Mesenchymal stem cell (in vitro differentiated cells and primary cell): ENCODE data around the gene ZC3H7A.

Experiments used
- DNase-seq: peaks from one replicate; pipeline ENCODE4 v3.0.0-alpha.2; 2013
- H2AFZ ChIP-seq: one replicate; pipeline ENCODE4 v1.6.1; 2013; ENCODE audit warnings: low read depth, mild to moderate bottlenecking, control low read depth, inconsistent platforms, low read length, moderate library complexity
- H2AK5ac ChIP-seq: 2 replicates; pipeline ENCODE4 v1.6.1; 2013; ENCODE audit warnings: low read length, moderate library complexity, mild to moderate bottlenecking, inconsistent platforms; ENCODE audit not compliant: severe bottlenecking
- H2BK120ac ChIP-seq: one replicate; pipeline ENCODE4 v1.6.1; 2013; ENCODE audit warnings: low read depth, mild to moderate bottlenecking, inconsistent platforms, low read length, moderate library complexity
- H2BK12ac ChIP-seq, 2 experiments: one replicate each; pipeline ENCODE4 v1.6.1; 2013; ENCODE audit warnings: inconsistent platforms in 2 of 2, low read length in 2 of 2, mild to moderate bottlenecking in 2 of 2, moderate library complexity in 2 of 2, control low read depth in 1 of 2
- H2BK15ac ChIP-seq: one replicate; pipeline ENCODE4 v1.6.1; 2013; ENCODE audit warnings: mild to moderate bottlenecking, low read depth, inconsistent platforms; ENCODE audit not compliant: poor library complexity, severe bottlenecking
- H2BK5ac ChIP-seq: 2 replicates; pipeline ENCODE4 v1.6.1; 2013; ENCODE audit warnings: low read depth, mild to moderate bottlenecking, low read length, control low read depth, inconsistent platforms; ENCODE audit not compliant: poor library complexity, severe bottlenecking
- H3K14ac ChIP-seq, 2 experiments: one replicate each; pipeline ENCODE4 v1.6.1; 2013; ENCODE audit warnings: inconsistent platforms in 2 of 2, low read length in 2 of 2, control low read depth in 1 of 2, mild to moderate bottlenecking in 1 of 2, moderate library complexity in 1 of 2
- H3K18ac ChIP-seq, 2 experiments: one replicate each; pipeline ENCODE4 v1.6.1; 2013; ENCODE audit warnings: inconsistent platforms in 2 of 2, low read length in 2 of 2, control low read depth in 1 of 2, low read depth in 1 of 2, mild to moderate bottlenecking in 1 of 2
- H3K23ac ChIP-seq, 2 experiments: one replicate each; pipeline ENCODE4 v1.6.1; 2013; ENCODE audit warnings: inconsistent platforms in 2 of 2, low read length in 2 of 2, mild to moderate bottlenecking in 2 of 2, moderate library complexity in 2 of 2, control low read depth in 1 of 2
- H3K27ac ChIP-seq: 2 replicates; pipeline ENCODE4 v1.5.1; 2013; ENCODE audit warnings: mild to moderate bottlenecking, moderate library complexity, low read length, control low read depth, inconsistent platforms; ENCODE audit not compliant: poor library complexity, severe bottlenecking
- H3K27me3 ChIP-seq, 2 experiments: 2 replicates each; pipeline versions ENCODE4 v1.6.1 to v1.7.0; 2013; ENCODE audit warnings: low read length in 2 of 2, mild to moderate bottlenecking in 2 of 2, moderate library complexity in 2 of 2, control low read depth in 1 of 2, inconsistent platforms in 1 of 2; ENCODE audit not compliant: control insufficient read depth in 1 of 2, insufficient read depth in 1 of 2
- H3K36me3 ChIP-seq, 2 experiments: 2 replicates each; pipeline versions ENCODE4 v1.6.1 to v1.7.0; 2013; ENCODE audit warnings: low read length in 2 of 2, control low read depth in 1 of 2, inconsistent platforms in 1 of 2, low read depth in 1 of 2, mild to moderate bottlenecking in 1 of 2; ENCODE audit not compliant: insufficient read depth in 2 of 2, control insufficient read depth in 1 of 2
- H3K4ac ChIP-seq, 2 experiments: one replicate each; pipeline ENCODE4 v1.6.1; 2013; ENCODE audit warnings: inconsistent platforms in 2 of 2, low read length in 2 of 2, mild to moderate bottlenecking in 2 of 2, moderate library complexity in 2 of 2, control low read depth in 1 of 2, low read depth in 1 of 2
- H3K4me1 ChIP-seq: 2 replicates; pipeline ENCODE4 v1.6.1; 2013; ENCODE audit warnings: low read depth, low read length, control low read depth; ENCODE audit not compliant: control insufficient read depth, insufficient read depth
- H3K4me2 ChIP-seq: 2 replicates; pipeline ENCODE4 v1.6.1; 2013; ENCODE audit warnings: low read length, mild to moderate bottlenecking, inconsistent platforms; ENCODE audit not compliant: poor library complexity, severe bottlenecking
- H3K4me3 ChIP-seq, 2 experiments: 2 replicates each; pipeline versions ENCODE4 v1.5.1 to v1.7.0; 2013; ENCODE audit warnings: low read length in 2 of 2, mild to moderate bottlenecking in 2 of 2, control low read depth in 1 of 2, low read depth in 1 of 2; ENCODE audit not compliant: insufficient read depth in 1 of 2
- H3K79me1 ChIP-seq: replicated peaks from 2 replicates; pipeline ENCODE4 v1.6.1; 2013; ENCODE audit warnings: mild to moderate bottlenecking, control low read depth, low read length, inconsistent platforms; ENCODE audit not compliant: poor library complexity, severe bottlenecking
- H3K9ac ChIP-seq: 2 replicates; pipeline ENCODE4 v1.7.0; 2013; ENCODE audit warnings: mild to moderate bottlenecking, low read length, moderate library complexity
- H3K9me3 ChIP-seq: 2 replicates; pipeline ENCODE4 v1.7.0; 2013; ENCODE audit warnings: mild to moderate bottlenecking, low read length; ENCODE audit not compliant: control insufficient read depth
- H4K8ac ChIP-seq: one replicate; pipeline ENCODE4 v1.6.1; 2013; ENCODE audit warnings: inconsistent platforms, mild to moderate bottlenecking, low read length, moderate library complexity
- H4K91ac ChIP-seq: one replicate; pipeline ENCODE4 v1.6.1; 2013; ENCODE audit warnings: mild to moderate bottlenecking, low read length, inconsistent platforms
- WGBS: methylation state at CpG from one replicate; pipeline ENCODE4 v1.1.7; 2013; ENCODE audit warnings: mixed read lengths; 5-methylcytosine and 5-hydroxymethylcytosine counted together

ZC3H7A gene

GRCh38 chr16:11725457-11725856 is 71.6 kb downstream of the ZC3H7A start:
- Histone ChIP-seq H3K4me3 (no peak overlapping the region), H3K9ac (no peak overlapping the region), H2BK5ac (no peak overlapping the region), H3K14ac (no peak overlapping the region), H3K9me3 (no peaks in the 10 kb centered on the region), H3K27me3 (no peaks in the 10 kb centered on the region), H3K4me2 (no peak overlapping the region), H3K36me3 (peaks cover 14 to 78% of the 10 kb centered on the region in 2 experiments), H3K23ac (no peak overlapping the region), H4K91ac (no peak overlapping the region), H2BK120ac (no peak overlapping the region), H3K79me1 (peaks cover 18% of the 10 kb centered on the region), H3K4me1 (peaks cover 6% of the 10 kb centered on the region), H2AFZ (no peak overlapping the region), H2BK15ac (no peak overlapping the region), H2AK5ac (no peak overlapping the region), H2BK12ac (no peak overlapping the region), H4K8ac (no peak overlapping the region), H3K18ac (no peak overlapping the region), H3K4ac (no peak overlapping the region), H3K27ac (peak overlapping the region; percentile 92)
- WGBS: 100% methylated on average over 1 of the region's 1 CpG
- peak; percentile 30 for DNase-seq

GRCh38 chr16:11722468-11722808 is 74.6 kb downstream of the ZC3H7A start:
- no peak overlapping the region for H2BK120ac ChIP-seq
- no peak overlapping the region for H2BK12ac ChIP-seq
- WGBS: 98% methylated on average over 2 of the region's 3 CpGs
- no peak overlapping the region for H2AFZ ChIP-seq
- peaks cover 15 to 72% of the 10 kb centered on the region in 2 experiments for H3K36me3 ChIP-seq
- H3K4me3 ChIP-seq: no peak overlapping the region
- H3K14ac ChIP-seq: no peak overlapping the region
- H3K4ac ChIP-seq: no peak overlapping the region
- DNase-seq: no peak
- peaks cover 14% of the 10 kb centered on the region for H3K79me1 ChIP-seq
- no peak overlapping the region for H2AK5ac ChIP-seq
- peaks cover 6% of the 10 kb centered on the region for H3K4me1 ChIP-seq
- no peak overlapping the region for H3K9ac ChIP-seq
- no peak overlapping the region for H2BK15ac ChIP-seq
- H3K18ac ChIP-seq: no peak overlapping the region
- no peaks in the 10 kb centered on the region for H3K9me3 ChIP-seq
- H4K8ac ChIP-seq: no peak overlapping the region
- H3K27ac ChIP-seq: no peak overlapping the region
- H2BK5ac ChIP-seq: no peak overlapping the region
- H3K27me3 ChIP-seq: no peaks in the 10 kb centered on the region
- H3K4me2 ChIP-seq: no peak overlapping the region
- H4K91ac ChIP-seq: no peak overlapping the region
- no peak overlapping the region for H3K23ac ChIP-seq

GRCh38 chr16:11721781-11722467 is 75.1 kb downstream of the ZC3H7A start:
- H2AK5ac ChIP-seq: no peak overlapping the region
- H3K4me3 ChIP-seq: no peak overlapping the region
- H3K18ac ChIP-seq: no peak overlapping the region
- no peak overlapping the region for H2BK12ac ChIP-seq
- no peak overlapping the region for H4K8ac ChIP-seq
- H2BK120ac ChIP-seq: no peak overlapping the region
- H3K14ac ChIP-seq: no peak overlapping the region
- no peak overlapping the region for H2AFZ ChIP-seq
- WGBS: 92% methylated on average over 4 of the region's 4 CpGs
- no peak for DNase-seq
- no peaks in the 10 kb centered on the region for H3K9me3 ChIP-seq
- no peak overlapping the region for H3K9ac ChIP-seq
- peaks cover 15 to 72% of the 10 kb centered on the region in 2 experiments for H3K36me3 ChIP-seq
- peaks cover 8% of the 10 kb centered on the region for H3K4me1 ChIP-seq
- H3K4ac ChIP-seq: no peak overlapping the region
- no peak overlapping the region for H4K91ac ChIP-seq
- H3K27me3 ChIP-seq: no peaks in the 10 kb centered on the region
- H3K27ac ChIP-seq: no peak overlapping the region
- no peak overlapping the region for H3K4me2 ChIP-seq
- H2BK5ac ChIP-seq: no peak overlapping the region
- no peak overlapping the region for H2BK15ac ChIP-seq
- H3K79me1 ChIP-seq: peaks cover 14% of the 10 kb centered on the region
- no peak overlapping the region for H3K23ac ChIP-seq

GRCh38 chr16:11719762-11720161 is 77.3 kb downstream of the ZC3H7A start:
- H2BK12ac ChIP-seq: no peak overlapping the region
- no peak overlapping the region for H2AK5ac ChIP-seq

More at GRCh38 chr16:11719762-11720161, 77.3 kb downstream of the ZC3H7A start:
- Histone ChIP-seq H3K4ac (no peak overlapping the region), H3K36me3 (peaks cover 15 to 70% of the 10 kb centered on the region in 2 experiments), H3K14ac (no peak overlapping the region), H2BK120ac (no peak overlapping the region), H4K91ac (no peak overlapping the region), H2BK5ac (no peak overlapping the region), H2AFZ (no peak overlapping the region), H3K18ac (no peak overlapping the region), H3K4me2 (no peak overlapping the region), H3K27ac (no peak overlapping the region), H3K27me3 (no peaks in the 10 kb centered on the region), H4K8ac (no peak overlapping the region), H3K4me3 (no peak overlapping the region), H2BK15ac (no peak overlapping the region), H3K23ac (no peak overlapping the region), H3K79me1 (peaks cover 17% of the 10 kb centered on the region), H3K9me3 (no peaks in the 10 kb centered on the region), H3K4me1 (peaks cover 4% of the 10 kb centered on the region), H3K9ac (no peak overlapping the region)
- no peak for DNase-seq
- WGBS: over 99% methylated on average over 3 of the region's 4 CpGs
